GM19099 (cell line): ENCODE results near the gene PSAP.

Experiments used
- POLR2A ChIP-seq: IDR thresholded peaks from 3 replicates; pipeline ENCODE4 v1.6.1; 2011; ENCODE audit warnings: low read depth; ENCODE audit not compliant: insufficient read length; ENCODE audit errors: extremely low read depth

The PSAP gene

DNA sequence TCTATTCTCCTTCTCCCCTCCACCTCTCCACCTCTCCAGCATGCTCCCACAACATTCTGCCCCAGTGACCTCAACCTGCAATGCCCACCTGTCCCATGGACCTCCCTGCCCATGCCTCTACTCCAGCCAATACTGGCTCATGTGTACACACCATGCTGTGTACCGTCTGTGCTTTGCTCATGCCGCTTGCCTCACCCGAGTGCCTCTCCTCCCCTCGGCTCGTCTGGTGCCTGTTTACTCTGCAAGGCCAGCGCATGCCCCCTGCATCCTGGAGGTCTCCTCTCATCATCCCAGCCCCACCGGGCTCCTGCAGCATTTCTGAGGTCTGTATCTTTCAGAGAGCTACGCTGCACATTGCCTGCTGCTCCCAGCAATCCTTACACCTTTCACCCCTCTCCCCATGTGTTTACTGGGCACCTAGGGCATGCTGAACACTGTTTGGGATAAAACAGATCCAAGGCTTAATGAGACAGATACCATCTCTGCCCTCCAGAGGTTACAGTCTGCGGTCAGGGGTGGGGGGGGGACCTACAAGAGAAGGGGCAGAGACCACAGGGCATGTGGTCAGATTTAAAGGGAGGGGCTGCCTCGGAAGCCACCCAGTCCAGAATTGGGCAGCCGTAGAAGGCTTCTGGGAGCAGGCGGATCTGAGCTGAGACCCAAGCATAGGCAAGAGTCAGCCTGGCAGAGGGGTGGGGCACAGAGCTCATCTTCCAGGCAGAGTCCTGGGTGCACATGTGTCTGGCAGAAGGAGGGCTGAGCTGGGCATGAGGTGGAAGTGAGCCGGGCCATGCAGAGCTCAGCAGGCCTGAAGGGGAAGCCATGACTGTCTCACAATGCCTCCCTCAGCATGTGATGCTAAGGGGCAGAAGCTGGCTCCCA is 29.6 kb upstream of the PSAP start:
- no peak for TF ChIP-seq POLR2A

DNA sequence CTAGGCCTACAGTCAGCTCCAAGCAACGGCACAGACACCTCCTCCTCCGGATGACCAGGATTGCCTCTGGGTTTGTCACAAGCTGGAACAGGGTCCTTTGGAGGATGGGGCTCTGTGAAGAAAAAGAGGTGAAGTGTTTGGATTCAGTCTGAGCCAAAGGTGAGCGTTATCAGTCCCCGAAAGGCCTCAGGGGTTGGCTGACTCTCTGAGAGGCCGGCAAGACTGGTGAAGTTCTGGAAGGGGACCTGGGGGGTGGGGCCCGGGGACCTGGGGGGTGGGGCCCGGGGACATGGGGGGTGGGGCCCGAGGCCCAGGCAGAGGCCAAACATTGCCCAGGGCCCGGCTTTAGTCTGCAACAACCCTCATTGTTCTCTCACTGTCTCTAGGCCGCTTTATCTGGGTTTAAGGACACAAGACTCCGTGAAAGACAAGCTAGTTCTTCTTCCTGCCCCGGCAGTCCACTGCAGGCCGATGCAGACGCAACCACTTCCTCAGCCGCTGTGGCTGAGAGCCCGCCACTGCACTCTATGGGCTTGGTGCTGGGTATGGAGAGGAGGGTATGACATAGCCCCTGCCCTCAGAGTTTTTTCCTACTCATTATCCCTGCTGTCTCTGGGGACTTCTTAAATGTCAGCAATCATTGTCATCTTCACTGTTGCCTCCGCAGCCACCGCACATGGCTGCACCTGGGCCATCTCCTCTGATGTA is 27.4 kb upstream of the PSAP start:
- no peak for TF ChIP-seq POLR2A

DNA sequence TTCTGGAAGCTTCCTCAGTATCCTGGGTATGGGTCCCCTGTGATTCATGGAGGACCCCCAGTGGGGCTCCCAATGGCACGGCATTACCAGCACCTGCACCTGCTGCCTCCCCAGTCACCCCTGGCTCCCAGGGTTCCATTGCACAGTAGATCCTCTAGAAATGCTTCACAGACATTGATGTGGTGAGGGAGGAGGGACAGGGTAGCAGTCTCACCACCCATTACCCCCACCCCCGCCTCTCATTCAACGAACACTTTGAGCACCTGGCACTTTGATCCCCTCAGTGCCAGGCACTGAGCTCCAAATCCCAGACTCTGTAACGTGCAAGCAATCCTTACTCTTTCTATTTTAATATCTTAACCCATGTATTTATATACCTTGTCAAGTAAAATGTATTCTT is 26.8 kb upstream of the PSAP start:
- TF ChIP-seq POLR2A = no peak

GRCh38 chr10:71873582-71874211 is 22.6 kb upstream of the PSAP start:
- no peak for TF ChIP-seq POLR2A

DNA sequence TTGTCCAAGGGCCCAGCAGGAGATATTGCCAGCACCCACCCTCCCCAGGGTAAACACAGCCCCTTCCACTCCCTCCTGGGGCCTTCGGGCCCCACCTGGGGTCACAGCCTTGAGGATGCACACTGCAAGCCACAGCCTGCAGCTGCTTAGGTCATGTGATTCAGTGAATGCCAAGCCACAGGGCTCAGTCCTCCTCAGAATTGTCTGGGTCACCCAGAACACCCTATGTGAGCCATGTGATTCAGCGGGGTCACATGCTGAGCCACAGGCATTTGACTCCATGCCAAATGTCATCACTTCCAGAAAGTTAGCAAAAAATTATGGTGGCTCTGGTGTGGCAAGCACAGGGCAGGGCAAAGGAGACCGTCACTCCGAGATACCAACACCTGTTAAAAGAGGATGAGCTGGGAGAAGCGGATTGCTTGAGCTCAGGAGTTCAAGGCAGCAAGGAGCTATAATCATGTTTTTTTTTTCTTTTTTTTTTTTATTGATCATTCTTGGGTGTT is 17.2 kb upstream of the PSAP start:
- no peak for TF ChIP-seq POLR2A

GRCh38 chr10:71865561-71866041 is 14.6 kb upstream of the PSAP start:
- no peak for TF ChIP-seq POLR2A

DNA sequence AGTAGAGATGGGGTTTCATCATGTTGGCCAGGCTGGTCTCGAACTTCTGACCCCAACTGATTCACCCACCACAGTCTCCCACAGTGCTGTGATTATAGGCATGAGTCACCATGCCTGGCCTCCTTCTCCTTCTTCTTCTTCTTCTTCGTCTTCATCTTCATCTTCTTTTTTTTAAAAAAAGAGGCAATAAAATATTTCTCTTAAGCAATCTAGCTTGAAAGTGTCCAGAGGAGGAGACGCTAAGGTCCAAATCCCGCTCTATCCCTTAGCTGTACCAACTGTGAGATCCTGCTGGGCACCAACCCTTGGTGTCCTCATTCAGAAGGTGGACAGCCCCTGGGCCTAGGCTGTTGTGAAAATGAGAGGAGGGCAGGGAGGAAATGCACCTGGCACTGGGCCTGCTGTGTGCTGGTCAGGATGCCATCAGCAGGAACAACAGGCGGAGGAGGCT is 13.9 kb upstream of the PSAP start:
- no peak for TF ChIP-seq POLR2A

DNA sequence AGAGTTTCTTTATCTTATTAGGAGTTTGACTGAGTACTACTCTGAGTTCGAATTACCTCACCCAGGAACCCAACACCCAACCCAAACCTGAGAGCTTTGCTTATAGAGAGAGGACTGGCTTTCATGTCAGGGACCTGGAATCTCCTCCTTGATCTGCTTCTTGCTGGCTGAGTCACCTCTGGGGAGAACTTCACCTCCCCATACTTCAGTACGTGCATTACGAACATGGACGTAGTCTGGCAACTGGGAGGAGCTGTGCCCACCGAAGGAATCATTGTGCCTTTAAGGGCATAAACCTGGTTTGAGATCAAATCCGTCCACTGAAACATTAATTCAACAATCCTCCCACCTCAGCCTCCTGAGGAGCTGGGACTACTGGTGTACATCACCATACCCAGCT is 12.2 kb upstream of the PSAP start:
- no peak for TF ChIP-seq POLR2A

- TF ChIP-seq POLR2A = no peak
Measured at GRCh38 chr10:71860243-71861029, 9.4 kb upstream of the PSAP start.

GRCh38 chr10:71857934-71858890 is 7.2 kb upstream of the PSAP start:
- TF ChIP-seq POLR2A = no peak

DNA sequence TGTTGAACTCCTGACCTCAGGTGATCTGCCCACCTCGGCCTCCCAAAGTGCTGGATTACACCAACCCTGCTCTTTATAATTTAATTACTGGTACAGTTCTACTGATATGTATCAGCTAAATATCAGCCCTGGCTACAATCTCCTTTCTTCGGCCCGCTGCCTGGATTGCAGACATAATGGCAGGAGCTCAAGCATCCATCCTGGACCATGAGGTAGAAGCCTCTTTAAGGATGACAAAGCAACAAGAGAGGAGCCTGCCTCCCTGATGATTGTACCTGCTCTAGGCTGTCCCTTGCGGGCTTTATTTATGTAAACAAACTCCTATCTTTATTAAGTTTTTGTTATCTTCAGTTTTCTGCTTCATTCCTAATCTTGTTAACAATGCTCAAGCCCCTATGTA is 5.6 kb upstream of the PSAP start:
- TF ChIP-seq POLR2A = no peak

- no peak for TF ChIP-seq POLR2A
Measured at GRCh38 chr10:71854031-71854430, 3.0 kb upstream of the PSAP start.

DNA sequence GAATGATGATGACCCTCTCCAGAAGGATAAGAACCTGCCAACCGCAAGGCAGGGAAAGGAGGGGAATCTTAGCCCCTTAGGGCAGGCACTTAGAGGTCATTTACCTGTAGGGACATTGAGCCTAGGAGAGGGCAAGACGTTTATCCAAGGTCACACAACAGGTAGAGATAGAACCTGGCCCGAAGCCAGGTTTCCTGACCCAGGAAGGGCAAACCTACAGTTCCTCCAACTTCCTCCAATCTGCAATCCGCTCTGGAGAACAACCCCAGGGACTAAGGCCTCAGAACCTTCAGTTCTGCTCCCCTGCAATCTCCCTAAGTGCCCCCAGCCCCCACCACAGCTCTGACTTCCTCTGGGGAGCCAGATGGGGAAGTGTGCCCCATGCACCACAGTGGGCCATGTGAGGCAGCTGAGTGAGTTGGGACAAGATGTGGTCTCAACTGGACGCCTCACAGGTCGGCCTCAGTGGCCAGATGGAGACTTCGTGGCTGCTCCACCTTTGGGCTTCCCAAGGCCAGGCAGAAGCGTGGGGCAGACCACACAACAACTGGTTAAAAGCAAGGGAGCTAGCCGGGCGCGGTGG is 1.4 kb upstream of the PSAP start:
- TF ChIP-seq POLR2A = no peak

GRCh38 chr10:71850021-71850742 is 869 bp downstream of the PSAP start:
- no peak for TF ChIP-seq POLR2A
